ENCODE data around the gene ITLN1. TPM values are rescaled to one million over a fixed set of nuclear protein-coding genes. Genes with fewer than 3 reads are reported as not detected.
"Not testable (repeated sequence)": the region's sequence is repeated elsewhere in the genome, so short reads cannot be mapped to it uniquely, and the experiment has no call there.

ITLN1 gene
- total RNA-seq, 1 experiment from 2014 or later, result not detected

DNA sequence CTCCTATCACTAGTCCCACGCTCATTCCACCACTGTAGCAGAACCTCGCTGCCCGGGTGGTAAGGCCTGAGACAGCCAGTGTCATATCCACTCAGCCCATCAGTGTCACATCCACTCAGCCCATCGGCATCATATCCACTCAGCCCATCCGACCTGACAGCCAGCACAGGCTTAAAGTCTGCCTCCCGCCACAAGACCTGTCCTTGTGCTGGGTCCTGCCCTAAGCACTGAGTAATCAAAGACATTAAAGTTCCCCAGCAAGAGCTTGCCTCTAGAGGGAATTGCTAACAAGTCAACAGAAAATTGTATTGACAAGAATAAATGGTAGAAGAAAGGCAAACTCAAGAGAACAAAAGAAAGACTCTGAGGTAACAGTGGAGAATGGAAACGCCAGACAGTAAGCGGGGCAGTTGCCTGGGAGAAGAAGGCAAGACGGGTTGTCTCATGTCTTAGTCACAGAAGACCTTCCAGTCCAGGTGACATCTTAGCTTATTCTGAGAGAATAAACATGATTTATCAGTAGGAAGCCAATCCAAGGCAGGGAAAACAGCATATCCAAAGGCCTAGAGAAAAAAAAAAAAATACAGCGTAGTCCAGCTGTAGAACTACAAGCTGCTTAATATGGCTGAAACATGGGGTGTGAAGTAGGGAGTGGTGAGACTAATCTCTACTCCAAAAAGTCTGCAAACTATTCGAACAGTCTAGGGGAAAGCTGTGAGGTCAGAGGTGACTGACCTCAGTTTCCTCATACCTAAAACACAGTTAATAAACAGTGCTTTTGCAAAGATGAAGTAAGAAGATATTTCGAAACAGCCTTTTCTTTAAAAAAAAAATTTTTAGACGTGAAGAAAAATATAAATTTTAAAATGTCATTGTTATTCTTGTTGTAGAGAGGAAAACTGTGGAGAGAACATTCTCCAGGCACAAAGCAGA is 1.1 kb downstream of the ITLN1 start:
- DNase-seq (ENCODE audit: low read depth), result no peak

DNA sequence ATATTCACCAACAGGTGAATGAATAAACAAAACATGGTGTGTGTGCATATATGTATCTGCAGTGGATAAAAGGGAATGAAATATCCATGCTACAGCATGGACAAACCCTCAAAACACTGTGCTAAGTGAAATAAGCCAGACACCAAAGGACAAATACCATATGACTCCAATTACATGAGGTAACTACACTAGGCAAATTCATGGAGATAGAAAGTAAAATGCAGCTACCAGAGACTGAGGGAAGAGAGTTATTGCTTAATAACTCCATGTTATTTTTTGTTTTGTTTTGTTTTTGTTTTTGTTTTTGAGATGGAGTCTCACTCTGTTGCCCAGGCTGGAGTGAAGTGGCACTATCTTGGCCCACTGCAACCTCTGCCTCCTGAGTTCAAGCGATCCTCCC is 2.4 kb downstream of the ITLN1 start:
- no peak for DNase-seq (ENCODE audit: low read depth)

DNA sequence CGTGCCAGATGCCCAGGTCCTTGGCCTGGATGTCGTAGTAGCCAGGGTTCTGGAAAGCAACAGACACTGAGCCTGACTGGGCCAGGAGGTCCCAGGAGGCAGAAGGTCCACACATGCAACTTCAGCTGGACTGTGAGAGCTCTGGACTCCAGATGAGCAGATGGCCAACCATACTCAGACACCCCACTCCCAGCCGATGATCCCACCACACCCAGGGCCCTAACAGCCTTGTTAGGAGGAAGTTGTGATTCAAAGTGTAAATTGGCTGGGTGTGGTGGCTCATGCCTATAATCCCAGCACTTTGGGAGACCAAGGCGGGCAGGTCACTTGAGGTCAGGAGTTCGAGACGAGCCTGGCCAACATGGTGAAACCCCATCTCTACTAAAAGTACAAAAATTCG is 3.7 kb downstream of the ITLN1 start:
- not testable (repeated sequence) for DNase-seq (ENCODE audit: low read depth)

DNA sequence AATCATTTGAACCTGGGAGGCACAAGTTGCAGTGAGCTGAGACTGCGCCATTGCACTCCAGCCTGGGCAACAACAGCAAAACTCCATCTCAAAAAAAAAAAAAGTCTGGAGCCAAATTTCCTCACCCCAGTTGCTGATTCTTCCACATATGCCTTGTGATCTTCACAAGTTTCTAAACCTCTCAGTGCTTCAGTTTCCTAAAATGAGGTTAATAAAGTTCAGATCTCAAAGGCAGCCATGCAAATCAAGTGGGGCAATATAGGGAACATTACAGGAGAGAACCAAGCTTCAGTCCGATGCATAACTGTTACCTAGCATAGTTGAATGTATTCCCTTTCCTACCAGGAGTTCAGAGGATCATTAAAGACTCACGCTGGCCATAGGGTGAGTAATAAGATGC is 4.8 kb downstream of the ITLN1 start:
- no peak for DNase-seq (ENCODE audit: low read depth)

DNA sequence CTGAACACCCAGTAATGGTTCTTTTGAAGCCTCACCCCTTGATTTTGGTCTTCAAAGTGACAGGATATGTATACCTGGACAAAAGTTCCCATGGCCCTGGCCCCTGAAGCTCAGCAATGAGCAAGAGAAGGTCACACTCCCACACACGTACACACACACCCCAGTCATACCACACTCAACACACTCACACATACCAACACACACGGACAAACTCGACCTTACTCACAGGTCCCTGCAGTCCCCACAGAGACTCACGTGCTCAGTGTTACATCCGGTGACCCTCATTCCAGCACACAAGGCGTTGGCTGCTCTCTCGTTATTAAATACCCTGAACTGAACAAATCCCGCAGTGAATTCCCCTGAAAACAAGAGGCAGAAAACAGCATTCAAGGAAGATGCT is 5.9 kb downstream of the ITLN1 start:
- DNase-seq (ENCODE audit: low read depth), result peak; percentile 13

DNA sequence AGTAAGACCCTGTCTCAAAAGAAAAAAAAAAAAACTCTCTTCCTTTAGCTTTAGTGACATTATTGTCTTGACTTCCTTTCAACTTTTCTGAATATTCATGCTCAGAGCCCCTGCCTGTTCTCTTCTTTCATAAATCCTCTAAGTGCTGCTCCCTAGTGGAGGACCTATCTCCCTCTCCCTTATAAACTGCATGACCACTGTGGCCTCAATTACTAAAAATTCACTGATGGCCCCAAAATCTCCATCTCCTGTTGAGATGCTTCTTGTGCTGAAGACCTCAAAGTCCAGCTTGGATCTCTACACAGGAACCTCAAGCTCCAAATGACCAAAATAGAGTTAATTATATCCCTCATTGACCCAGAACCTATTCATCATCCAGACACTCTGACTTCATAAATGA is 7.8 kb downstream of the ITLN1 start:
- no peak for DNase-seq (ENCODE audit: low read depth)

DNA sequence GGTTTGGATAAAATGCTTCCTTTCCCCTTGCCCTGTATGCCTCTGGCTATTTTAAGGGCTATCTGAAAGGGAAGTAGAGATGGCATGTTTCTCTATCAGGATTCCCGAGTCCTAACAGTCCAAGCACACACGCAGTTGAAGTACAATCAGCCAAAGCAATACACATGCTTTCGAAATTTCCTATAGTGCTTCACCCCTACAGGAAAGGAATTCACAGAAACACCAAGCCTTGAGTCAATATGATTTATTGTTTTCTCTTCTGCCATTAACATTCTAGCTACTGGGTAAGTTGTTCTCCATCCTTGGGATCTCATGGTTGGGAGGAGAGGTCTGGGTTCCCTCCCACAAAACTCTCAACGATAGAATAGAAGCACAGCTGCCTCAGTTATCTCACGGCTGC is 8.7 kb downstream of the ITLN1 start:
- no peak for DNase-seq (ENCODE audit: low read depth)

DNA sequence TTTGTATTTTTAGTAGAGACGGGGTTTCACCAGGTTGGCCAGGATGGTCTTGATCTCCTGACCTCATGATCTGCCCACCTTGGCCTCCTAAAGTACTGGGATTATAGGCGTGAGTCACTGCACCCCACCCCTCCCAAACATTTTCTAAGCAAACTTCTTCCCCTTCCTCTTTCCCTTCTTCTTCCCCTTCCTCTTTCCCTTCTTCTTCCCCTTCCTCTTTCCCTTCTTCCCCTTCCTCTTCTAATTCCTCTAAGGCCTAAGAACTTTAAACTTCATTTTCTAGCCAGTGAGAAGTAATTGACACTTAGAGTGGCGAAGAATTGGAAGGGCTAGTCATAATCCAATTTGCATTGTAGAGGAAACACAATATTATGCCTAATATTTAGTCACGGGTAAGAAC is 9.4 kb downstream of the ITLN1 start:
- not testable (repeated sequence) for DNase-seq (ENCODE audit: low read depth)

DNA sequence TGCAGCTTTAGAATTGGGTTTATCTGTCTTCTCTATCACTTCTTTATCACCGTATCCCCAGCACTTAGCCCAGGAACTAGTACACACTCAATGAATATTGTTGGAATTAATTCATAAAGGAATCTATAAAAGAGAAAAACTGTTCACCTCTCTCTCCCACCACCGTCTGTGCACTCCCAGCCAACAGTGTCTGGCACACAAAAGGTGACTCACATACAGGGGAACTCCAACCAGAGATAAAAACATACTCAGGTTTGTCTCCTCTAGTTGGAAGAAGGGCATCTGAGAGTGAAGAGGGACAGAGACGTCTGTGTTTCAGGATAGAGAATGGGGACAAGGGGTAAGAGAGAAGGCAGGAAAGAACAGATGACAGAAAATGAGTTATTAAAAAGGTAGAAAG is 10.0 kb downstream of the ITLN1 start:
- DNase-seq (ENCODE audit: low read depth), result peak; percentile 5

DNA sequence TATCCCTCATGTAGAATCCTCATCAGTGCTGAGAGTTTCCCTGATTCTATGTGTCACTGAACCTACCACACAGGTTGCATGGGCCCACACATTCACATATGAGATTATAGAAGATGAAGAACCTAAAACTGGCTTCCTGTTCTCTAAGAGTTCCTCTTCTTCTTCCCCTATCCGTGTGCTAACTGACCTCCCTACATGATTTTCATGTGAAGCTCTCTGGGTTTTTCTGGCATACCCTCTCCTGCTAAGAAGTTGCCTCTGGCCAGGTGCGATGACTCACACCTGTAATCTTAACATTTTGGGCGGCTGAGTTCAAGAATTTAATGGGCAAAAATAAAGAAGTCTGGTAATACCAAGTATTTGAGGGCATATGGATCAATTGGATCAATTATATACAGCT is 16.8 kb downstream of the ITLN1 start:
- peak; percentile 26 for DNase-seq (ENCODE audit: low read depth)

DNA sequence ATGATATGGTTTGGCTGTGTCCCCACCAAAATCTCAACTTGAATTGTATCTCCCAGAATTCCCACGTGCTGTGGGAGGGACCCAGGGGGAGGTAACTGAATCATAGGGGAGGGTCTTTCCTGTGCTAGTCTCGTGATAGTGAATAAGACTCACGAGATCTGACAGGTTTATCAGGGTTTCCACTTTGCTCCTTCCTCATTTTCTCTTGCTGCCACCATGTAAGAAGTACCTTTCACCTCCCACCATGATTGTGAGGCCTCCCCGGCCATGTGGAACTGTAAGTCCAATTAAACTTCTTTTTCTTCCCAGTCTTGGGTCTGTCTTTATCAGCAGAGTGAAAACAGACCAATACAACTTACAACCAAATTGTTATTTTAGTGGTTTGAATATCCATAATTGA is 17.3 kb downstream of the ITLN1 start:
- DNase-seq (ENCODE audit: low read depth), result not testable (repeated sequence)

DNA sequence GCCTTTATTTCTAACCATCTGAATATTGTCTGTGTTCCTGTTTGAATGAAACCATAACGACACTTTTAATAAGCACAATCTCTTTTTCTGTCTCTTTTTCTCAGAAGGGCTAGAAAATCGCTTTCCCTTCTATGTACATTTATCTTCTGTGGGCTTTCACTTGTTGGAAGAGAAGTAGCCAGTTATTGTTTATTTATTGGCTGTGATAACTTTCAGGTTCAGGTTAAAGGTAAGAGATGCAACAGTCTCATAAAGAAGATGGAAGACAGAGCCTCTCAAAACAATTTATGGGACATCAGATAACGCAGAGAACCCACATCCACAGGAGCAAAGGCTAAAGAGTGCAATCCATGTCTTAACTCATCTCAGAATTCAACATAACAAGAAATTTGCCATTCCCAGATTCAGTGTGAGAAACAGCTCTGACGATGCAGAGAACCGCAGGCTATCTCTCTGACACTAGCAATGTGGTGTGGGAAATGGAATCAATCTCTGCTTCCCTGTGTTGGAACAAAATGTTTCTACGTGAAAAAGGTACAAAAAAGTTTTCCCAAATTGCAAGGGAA is 18.2 kb downstream of the ITLN1 start:
- DNase-seq (ENCODE audit: low read depth), result no peak

DNA sequence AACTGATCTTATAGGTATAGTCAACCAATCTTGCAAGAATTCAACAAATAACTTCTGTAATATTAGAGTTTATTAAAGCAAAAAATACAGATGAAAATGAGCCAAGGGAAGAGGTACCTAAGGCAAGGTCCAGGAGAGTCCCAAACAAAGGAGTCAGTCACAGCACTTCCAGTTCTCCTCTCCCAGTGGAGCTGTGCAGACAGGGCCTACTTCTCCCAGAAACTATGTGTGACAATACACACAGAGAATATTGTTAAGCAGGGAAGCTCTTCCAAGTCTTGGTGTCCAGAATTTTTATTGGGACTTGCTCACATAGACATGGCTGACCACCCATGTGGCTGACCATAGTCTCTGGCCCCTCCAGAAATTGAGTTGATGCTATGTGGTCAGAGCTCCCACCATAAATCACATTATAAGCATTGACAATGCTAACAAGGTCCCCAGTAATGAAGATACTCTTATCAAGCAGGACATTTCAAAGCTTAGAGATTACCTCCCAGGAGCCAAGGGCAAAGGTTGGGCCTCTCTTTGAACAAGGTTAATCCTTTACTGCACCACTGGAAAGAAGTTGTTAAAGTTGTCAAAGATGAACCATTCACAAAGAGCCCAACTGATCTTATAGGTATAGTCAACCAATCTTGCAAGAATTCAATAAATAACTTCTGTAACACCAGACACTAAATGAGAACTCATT is 18.8 kb downstream of the ITLN1 start:
- DNase-seq (ENCODE audit: low read depth), result no peak

DNA sequence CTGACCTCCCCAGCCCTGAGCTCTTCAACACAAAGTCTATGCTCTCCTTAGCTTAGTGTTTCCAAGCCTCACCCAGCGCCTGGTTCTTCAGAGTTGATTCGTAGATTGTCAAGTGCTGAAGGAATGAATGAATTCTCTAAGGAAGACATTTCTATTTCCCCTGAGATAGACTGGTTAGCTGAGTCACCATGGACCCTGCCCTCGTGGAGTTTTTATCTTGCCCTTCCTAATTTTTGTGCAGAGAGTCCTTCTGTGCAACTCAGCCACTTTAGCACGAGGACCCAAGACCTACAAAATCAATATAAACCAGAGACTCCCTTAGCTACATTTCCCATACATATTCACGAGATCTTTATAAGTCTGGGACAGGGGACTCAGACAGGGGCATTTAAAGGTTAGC is 19.6 kb downstream of the ITLN1 start:
- DNase-seq (ENCODE audit: low read depth), result no peak

DNA sequence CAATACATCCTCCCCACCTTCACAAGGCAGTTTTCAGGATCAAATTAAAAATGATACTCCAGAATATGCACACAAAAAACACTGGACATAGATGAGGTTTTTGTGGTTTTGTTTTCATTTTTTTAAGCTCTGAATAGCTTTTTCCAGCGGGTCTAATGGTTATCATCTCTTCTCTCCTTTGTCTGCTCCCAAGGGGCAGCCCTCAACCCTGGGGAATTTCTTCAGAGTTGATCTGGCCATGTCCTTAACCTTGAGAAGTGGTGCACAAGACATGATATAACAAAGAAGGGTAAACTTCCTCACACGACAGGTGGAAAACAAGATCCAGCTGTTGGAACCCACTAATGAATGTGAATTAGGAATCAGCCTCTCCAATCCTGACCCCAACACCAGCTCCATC is 20.8 kb downstream of the ITLN1 start:
- no peak for DNase-seq (ENCODE audit: low read depth)

DNA sequence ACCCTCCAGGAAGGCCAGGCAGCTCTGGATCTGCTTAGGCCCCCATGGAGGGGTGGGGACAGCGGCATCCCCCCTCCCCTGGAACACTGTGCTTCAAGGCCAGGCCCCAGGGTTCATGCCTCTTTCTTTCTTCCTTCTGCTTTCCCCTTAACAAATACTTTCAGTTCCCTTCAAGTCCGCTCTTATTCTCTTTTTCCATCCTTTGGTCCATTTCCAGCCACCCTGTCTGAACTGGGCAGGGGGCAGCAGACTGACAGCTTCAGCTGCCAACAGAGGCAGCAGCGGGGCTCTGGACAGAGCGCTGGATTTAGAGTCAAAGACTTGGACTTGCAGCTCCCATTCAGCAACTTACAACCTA is 21.2 kb downstream of the ITLN1 start:
- no peak for DNase-seq (ENCODE audit: low read depth)

DNA sequence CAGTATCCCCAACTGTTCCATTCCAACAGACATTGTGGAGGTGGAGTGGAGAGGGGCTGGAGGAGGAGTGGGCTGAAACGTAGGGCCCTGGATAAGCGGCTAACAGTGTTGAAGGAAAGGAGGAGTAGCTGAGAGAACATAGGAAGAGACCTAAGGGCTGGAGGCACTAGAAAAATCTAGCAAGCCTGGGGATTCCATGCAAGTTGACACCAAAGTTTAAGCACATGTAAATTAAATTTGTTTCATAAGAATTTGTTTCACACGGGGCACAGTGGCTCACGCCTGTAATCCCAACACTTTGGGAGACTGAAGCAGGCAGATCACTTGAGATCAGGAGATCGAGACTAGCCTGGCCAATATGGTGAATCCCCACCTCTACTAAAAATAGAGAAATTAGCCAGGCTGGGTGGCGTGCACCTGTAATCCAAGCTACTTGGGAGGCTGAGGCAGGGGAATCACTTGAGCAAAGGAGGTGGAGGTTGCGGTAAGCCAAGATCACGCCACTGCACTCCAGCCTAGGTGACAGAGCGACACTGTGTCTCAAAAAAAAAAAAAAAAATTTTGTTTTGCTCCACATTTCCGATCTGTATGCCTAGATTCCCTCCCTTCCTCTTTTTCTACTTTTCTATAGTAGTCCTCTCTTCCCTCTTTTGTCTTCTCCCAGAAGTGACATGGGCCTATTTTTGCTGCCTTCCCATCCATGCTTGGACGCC is 21.8 kb downstream of the ITLN1 start:
- DNase-seq (ENCODE audit: low read depth), result no peak

DNA sequence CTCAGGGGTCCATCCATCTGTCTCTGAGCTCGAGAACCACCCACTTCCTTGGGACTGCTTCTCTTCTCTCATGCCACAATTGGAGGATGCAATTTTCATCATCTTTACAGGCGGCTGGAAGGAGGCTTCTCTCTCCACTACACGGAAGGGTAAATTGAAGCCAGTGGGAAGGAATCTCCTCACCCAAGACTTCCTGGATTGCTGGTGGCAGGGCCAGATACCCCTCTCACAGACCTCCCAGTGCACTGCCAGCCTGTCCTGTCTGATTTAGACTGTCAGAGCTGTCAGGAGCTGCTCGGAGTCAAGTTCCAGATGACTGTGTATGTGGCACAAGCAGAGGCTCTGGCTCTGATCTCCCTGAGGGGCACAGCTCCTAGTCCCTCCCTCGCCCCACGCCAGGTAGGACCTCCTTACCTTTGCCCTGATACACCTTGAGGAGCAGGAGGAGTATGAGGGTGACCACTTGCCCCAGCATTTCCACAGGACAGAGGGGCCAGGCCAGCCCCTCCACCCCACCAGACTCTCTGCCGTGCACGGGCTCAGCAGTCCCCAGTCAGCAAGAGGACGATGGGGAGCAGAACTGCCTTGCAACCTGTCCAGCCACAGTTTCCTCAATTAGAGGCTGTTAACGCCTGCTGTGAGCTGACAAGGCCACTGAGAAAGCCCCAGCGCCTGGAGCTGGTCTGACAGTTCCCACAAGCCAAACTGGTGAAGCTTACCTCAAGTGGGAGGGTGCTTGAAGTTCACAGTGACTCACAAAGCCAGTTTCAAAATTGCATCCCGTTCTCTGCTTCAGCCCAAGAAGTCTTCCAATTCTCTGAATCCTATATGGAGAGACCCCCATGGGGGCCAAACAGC is 22.5 kb downstream of the ITLN1 start, which contains the start of gene CD244:
TSS of gene CD244 (minus strand) at position 685 of the 858 bp plus-strand sequence. CDS start at position 475, 210 bp downstream.
- DNase-seq (ENCODE audit: low read depth), result peak; percentile 23

DNA sequence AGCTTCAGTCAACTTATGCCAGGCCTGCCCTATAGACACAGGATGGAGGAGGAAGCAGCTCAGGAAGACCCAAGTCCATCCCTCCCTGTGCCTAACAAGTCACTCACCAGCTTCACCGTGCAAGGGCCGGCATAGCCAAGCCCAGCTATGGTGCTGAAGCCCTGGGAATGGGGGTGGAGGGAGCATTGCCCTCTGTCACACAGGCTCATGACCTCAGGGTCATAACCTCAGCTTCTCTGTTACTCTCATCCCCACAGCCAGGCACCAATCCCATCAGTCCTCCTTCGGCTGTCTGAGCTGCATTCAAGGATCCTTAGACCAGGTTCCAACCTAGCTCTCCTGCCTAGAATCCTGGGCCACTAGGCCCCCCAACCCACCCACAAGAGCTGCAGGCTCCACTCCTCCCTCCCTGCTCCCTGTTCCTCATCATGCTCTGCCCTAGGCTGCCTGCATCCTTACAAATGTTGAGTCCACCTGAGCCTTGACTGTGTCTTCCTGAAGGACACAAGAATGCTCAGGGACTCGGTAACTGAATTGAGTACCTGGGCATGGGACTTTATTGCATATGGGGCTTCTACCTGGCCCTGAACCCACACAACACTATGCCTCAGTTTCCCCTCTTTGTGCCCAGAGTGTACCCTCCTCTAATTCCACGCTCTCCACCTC is 24.0 kb downstream of the ITLN1 start:
- DNase-seq (ENCODE audit: low read depth), result no peak

DNA sequence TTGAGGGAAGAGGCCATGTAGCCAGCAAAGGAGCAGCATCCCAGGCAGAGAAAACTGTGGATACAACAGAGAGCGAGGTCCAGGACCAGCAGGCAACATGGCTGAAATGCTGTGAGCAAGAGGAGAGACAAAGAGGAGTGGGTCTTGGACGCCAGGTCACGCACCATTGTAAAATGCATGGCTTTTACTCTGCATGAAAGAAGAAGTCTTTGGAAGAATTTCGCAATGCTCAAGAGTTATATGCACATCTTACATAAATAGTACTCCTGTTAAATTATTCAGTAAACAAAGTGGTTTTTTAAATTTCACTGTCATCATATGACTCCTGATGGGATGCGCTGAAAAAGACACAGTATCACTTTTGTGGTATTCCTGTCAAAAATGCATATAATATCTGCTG is 25.8 kb downstream of the ITLN1 start:
- no peak for DNase-seq (ENCODE audit: low read depth)

DNA sequence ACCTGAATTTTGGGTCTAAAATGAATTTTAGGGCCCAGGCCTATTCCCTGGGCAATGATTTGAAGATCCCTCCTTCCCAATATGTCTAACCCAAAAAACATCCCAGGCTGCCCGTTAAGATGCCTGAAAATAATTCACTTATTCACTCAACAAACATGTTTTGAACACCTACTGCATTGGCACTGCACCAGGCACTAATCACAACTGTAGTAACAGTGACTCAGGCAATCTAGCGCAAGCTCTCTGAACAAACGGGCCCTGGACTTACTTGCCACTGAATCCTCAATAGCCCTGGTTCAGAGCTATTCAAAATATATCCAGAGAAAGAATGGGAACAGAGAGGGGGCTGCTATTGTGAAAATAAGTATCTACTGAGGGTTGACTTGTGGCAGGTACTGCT is 26.5 kb downstream of the ITLN1 start:
- DNase-seq (ENCODE audit: low read depth), result no peak

Data from M059J (cell line).